Epidermal melanocyte (primary cell): ENCODE measurements around the gene RPS6KA4.
A peak's percentile ranks its signal among the peaks of the same experiment; 100 is the strongest.
"Not testable (repeated sequence)": the region's sequence is repeated elsewhere in the genome, so short reads cannot be mapped to it uniquely, and the experiment has no call there.

Experiments used
- DNase-seq: peaks from one replicate; pipeline ENCODE4 v3.0.0; 2011; ENCODE audit warnings: low spot score; ENCODE audit not compliant: insufficient read length

The RPS6KA4 gene

GRCh38 chr11:64358907-64359711 lies at the start of gene RPS6KA4:
Gene RPS6KA4, plus strand, starts transcription at chr11:64359162. Its CDS starts 74 bp downstream, at chr11:64359236.
- peak; percentile 95 for DNase-seq

DNA sequence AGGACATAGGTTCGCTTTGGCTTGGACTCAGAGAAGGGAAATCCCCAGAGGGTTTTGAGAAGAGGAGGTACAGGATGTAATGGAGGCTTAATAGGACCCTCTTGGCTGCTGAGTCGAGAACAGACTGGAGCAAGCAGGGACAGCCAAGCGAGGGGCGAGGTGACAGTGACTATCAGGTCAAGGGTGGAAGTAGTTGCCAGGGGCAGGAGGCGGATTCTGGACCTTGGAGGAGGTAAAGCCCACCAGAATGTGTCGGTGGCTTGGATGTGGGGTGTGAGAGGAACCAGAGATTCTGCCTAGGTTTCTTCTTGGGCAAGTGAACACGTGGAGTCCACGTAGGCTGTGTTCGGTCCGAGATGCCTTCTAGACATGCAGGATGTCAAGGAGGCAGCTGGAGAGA lies 46.0 kb upstream of the RPS6KA4 start:
- DNase-seq, result no peak

DNA sequence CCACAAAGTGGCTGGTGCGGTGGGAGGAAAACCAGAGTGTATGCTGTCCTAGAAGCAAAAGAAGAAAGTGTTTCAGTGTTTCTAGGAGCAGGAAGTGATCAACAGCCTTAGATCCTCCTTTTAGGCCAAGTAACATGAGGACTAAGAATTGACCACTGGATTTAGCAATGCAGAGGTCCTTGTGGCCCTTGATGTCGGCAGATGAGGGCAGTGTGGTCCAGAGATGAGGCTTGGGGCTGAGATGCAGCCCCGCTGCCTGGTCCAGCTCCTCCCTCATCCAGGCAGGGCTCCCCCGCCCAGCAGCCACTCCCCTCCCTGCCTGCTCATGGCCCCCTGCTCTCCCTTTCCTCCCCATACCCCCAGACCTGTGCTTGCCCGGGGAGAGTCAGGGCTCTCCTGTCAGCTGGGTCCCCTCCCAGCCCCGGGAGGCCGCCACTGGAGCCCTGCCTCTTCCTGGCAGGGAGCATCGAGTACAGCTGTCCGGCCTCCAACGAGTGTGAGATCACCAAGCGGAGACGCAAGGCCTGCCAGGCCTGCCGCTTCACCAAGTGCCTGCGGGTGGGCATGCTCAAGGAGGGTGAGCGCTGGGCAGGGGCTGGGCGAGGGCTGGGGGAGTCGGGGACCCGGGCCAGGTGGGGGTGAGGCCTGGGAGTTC lies 45.3 kb upstream of the RPS6KA4 start:
- no peak for DNase-seq

- no peak for DNase-seq
Measured at GRCh38 chr11:64314146-64314804, 44.7 kb upstream of the RPS6KA4 start.

- DNase-seq, result no peak
Measured at GRCh38 chr11:64314805-64315561, 44.0 kb upstream of the RPS6KA4 start.

DNA sequence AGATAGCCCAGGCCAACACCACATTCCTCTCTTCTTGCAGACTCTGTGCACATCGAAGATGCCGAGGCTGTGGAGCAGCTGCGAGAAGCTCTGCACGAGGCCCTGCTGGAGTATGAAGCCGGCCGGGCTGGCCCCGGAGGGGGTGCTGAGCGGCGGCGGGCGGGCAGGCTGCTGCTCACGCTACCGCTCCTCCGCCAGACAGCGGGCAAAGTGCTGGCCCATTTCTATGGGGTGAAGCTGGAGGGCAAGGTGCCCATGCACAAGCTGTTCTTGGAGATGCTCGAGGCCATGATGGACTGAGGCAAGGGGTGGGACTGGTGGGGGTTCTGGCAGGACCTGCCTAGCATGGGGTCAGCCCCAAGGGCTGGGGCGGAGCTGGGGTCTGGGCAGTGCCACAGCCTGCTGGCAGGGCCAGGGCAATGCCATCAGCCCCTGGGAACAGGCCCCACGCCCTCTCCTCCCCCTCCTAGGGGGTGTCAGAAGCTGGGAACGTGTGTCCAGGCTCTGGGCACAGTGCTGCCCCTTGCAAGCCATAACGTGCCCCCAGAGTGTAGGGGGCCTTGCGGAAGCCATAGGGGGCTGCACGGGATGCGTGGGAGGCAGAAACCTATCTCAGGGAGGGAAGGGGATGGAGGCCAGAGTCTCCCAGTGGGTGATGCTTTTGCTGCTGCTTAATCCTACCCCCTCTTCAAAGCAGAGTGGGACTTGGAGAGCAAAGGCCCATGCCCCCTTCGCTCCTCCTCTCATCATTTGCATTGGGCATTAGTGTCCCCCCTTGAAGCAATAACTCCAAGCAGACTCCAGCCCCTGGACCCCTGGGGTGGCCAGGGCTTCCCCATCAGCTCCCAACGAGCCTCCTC lies 43.1 kb upstream of the RPS6KA4 start:
- not testable (repeated sequence) for DNase-seq

DNA sequence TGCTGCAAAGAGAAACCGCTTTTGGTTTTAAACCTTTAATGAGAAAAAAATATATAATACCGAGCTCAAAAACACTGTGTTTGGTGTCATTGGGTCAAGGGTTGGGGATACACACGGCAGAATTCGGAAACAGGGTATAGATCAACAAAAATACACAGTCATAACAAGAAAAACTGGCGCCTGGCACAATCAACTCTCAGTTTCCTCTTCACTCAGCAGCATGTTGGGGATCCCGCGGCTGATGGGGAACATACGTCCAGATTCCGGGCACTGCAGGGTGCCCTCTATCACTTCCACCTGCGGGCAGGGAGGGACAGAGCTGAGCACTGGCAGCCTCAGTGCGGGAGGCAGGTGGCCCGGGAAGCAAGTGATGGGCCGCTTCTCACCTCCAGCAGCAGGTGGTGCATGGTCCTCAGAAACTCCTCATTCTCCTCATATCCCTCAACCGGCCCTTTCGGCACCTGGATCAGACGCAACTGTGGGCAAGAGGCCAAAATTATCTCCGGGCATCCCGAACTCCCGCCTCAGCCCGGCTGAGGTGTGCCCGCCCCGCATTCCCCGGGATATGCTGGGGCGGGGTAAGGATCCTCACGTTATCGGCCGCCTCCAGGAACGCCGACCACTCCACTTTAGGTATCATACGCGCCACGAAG lies 42.2 kb upstream of the RPS6KA4 start:
- no peak for DNase-seq

GRCh38 chr11:64317325-64317960 lies 41.5 kb upstream of the RPS6KA4 start, which contains the start of gene TRMT112:
Gene TRMT112, minus strand, starts transcription at chr11:64317559. Its CDS starts 33 bp downstream, at chr11:64317526.
- peak; percentile 98 for DNase-seq

DNA sequence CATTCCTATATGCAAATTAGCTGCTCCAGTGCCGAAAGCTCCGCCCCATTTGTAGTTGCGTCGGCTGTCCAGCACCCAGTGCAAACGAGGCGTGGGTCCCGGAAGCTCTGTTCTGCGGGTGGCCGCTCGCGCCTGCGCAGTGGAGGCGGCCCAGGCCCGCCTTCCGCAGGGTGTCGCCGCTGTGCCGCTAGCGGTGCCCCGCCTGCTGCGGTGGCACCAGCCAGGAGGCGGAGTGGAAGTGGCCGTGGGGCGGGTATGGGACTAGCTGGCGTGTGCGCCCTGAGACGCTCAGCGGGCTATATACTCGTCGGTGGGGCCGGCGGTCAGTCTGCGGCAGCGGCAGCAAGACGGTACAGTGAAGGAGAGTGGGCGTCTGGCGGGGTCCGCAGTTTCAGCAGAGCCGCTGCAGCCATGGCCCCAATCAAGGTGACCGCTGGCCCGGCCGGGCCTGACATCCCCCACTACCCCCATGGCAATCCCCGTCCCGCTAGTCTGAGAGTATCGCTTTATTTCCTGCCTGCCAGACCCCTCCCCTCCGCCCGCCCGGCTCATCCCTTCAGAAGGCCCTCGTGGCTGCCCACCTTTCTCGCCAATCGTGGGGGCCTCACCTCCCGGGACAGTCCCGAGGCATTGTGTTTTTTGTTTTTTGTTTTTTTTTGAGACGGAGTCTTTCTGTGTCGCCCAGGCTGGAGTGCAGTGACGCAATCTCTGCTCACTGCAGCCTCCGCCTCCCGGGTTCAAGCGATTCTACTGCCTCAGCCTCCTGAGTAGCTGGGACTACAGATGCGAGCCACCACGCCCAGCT lies 40.8 kb upstream of the RPS6KA4 start, which contains the start of gene PRDX5:
PRDX5 (plus strand) TSS at position 161 of the 805 bp plus-strand sequence; CDS start at position 256, 95 bp downstream.
- DNase-seq, result peak; percentile 96

GRCh38 chr11:64318766-64319761 lies 39.9 kb upstream of the RPS6KA4 start:
- DNase-seq, result no peak

DNA sequence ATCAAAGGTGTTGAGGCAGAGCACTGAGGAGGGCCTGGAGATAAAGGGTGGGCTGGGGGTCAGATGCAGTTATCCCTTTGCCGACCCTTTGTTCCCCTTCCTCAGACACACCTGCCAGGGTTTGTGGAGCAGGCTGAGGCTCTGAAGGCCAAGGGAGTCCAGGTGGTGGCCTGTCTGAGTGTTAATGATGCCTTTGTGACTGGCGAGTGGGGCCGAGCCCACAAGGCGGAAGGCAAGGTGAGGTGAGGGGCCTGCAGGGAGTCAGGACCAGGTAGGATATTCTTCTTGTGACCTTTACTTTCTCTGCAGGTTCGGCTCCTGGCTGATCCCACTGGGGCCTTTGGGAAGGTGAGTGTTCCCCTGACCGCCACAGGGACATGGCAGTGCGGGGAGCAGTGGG lies 38.4 kb upstream of the RPS6KA4 start:
- no peak for DNase-seq

DNA sequence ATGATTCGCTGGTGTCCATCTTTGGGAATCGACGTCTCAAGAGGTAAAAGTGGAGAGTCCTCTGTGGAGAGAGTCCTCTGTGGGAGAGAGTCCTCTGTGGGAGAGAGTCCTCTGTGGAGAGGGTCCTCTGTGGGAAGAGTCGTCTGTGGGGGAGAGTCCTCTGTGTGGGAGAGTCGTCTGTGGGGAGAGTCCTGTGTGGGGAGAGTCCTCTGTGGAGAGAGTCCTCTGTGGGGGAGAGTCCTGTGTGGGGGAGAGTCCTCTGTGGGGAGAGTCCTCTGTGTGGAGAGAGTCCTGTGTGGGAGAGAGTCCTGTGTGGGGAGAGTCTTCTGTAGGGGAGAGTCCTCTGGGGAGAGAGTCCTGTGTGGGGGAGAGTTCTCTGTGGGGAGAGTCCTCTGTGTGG lies 37.9 kb upstream of the RPS6KA4 start:
- no peak for DNase-seq

DNA sequence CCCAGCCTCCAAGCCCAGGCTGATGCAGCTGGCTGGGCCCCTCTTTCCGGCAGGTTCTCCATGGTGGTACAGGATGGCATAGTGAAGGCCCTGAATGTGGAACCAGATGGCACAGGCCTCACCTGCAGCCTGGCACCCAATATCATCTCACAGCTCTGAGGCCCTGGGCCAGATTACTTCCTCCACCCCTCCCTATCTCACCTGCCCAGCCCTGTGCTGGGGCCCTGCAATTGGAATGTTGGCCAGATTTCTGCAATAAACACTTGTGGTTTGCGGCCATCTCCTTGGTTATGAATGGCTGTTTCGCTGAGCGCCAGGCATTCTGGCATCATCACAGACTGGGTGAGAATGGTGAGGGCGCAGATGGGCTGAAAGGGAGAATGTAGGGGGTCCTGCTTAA lies 37.4 kb upstream of the RPS6KA4 start:
- no peak for DNase-seq

DNA sequence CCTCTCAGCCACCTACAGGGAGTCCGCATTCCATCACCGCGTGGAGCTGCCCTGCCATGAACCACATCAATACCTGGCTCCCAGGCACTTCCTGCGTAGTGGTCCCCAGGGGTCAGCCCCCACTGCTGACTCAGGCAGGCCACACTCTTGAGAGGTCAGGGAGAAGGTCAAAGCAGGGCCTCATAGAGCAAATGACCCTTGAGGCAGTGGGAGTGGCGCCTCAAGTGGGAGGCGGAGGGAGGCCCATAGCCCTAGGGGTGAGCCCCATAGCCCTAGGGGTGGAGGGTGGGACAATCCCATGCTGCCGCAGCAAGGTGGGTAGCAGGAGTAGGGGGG lies 36.1 kb upstream of the RPS6KA4 start:
- no peak for DNase-seq

DNA sequence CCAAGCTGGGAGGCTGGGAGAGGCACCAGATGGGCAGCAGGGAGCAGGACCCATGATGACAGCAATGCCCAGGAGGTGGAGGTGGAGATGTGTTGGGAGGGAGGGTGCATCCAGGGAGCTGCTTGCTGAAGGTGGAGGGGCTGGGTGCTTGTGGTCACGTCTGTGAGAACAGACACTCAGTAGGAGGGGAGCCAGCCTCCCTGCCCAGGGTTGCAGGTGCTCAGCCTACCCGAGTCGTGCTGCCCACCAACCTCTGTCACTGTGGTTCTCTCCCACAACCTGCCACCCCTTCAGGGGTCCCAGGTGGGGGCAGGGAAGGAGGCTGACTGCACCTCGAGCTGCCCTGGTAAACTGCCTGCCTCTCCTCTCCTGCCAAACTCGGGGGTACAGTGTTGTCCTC lies 35.6 kb upstream of the RPS6KA4 start:
- no peak for DNase-seq

GRCh38 chr11:64323984-64324383 lies 35.0 kb upstream of the RPS6KA4 start:
- DNase-seq, result not testable (repeated sequence)

DNA sequence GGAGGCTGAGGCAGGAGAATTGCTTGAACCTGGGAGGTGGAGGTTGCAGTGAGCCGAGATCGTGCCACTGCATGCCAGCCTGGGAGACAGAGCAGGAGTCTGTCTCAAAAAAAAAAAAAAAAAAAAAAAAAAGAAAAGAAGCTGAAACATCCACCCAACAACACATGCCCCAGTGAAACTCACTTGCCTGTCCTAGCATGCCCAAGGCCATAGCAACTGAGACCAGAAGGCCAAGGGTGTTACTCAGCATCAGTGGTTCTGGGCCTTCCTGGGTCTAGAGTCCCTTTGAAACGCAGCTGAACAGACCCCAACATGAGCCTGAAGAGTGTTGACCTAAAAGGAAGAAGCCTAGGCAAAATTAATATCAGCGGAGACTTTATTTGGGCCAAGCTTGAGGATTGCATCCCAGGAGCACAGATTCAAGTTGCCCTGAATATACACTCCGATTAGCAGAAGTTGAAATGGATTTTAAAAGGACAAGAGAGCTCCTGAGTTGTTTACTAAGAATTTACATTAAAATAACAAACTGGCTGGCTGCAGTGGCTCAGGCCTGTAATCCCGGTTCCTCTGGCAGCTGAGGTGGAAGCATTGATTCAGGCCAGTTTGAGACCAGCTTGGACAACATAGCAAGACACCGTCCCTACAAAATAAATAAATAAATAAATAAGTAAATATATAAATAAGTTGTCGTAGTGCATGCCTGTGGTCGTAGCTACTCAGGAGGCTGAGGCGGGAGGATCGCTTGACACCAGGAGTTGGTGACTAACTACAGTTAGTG lies 34.1 kb upstream of the RPS6KA4 start:
- no peak for DNase-seq
